Measurements from ENCODE around the gene PLP2.

Gene PLP2

GRCh38 chrX:49165901-49166881 is 5.5 kb upstream of the PLP2 start:
- no peak for TF ChIP-seq FOXP2 (optimal IDR thresholded peaks at IDR 0.05; ENCODE audit: borderline replicate concordance, extremely low read depth, extremely low read length, insufficient read depth)
- TF ChIP-seq REST (IDR thresholded peaks at IDR 0.05; ENCODE audit: insufficient read depth in 1 of 2, low read depth in 2 of 2, low read length in 2 of 2): no peak
- TF ChIP-seq POLR2AphosphoS5 (IDR thresholded peaks at IDR 0.05; ENCODE audit: low read depth, low read length): no peak

GRCh38 chrX:49166914-49167739 is 4.6 kb upstream of the PLP2 start:
- peak; percentile 43; the same call in 1 of the 2 replicates for TF ChIP-seq TAF1 (IDR thresholded peaks at IDR 0.05; ENCODE audit: borderline replicate concordance, insufficient read depth, low read length)
- TF ChIP-seq SIN3A (IDR thresholded peaks at IDR 0.05; ENCODE audit: borderline replicate concordance, insufficient read depth, low read length): no peak
- TF ChIP-seq FOXP2 (optimal IDR thresholded peaks at IDR 0.05; ENCODE audit: borderline replicate concordance, extremely low read depth, extremely low read length, insufficient read depth): peak; percentile 40
- TF ChIP-seq REST (IDR thresholded peaks at IDR 0.05; ENCODE audit: insufficient read depth in 1 of 2, low read depth in 2 of 2, low read length in 2 of 2): no peak
- TF ChIP-seq POLR2AphosphoS5 (IDR thresholded peaks at IDR 0.05; ENCODE audit: low read depth, low read length): no peak

- TF ChIP-seq FOXP2 (optimal IDR thresholded peaks at IDR 0.05; ENCODE audit: borderline replicate concordance, extremely low read depth, extremely low read length, insufficient read depth) (no peak), SIN3A (IDR thresholded peaks at IDR 0.05; ENCODE audit: borderline replicate concordance, insufficient read depth, low read length) (no peak), REST (IDR thresholded peaks at IDR 0.05; ENCODE audit: insufficient read depth in 1 of 2, low read depth in 2 of 2, low read length in 2 of 2) (no peak), POLR2AphosphoS5 (IDR thresholded peaks at IDR 0.05; ENCODE audit: low read depth, low read length) (no peak), TAF1 (IDR thresholded peaks at IDR 0.05; ENCODE audit: borderline replicate concordance, insufficient read depth, low read length) (no peak)
Observed at GRCh38 chrX:49167740-49168108, 4.0 kb upstream of the PLP2 start.

GRCh38 chrX:49172280-49172780 is 632 bp downstream of the PLP2 start:
- TF ChIP-seq FOXP2 (optimal IDR thresholded peaks at IDR 0.05; ENCODE audit: borderline replicate concordance, extremely low read depth, extremely low read length, insufficient read depth) (no peak), POLR2AphosphoS5 (IDR thresholded peaks at IDR 0.05; ENCODE audit: low read depth, low read length) (no peak), SIN3A (IDR thresholded peaks at IDR 0.05; ENCODE audit: borderline replicate concordance, insufficient read depth, low read length) (no peak), REST (IDR thresholded peaks at IDR 0.05; ENCODE audit: insufficient read depth in 1 of 2, low read depth in 2 of 2, low read length in 2 of 2) (no peak), TAF1 (IDR thresholded peaks at IDR 0.05; ENCODE audit: borderline replicate concordance, insufficient read depth, low read length) (no peak)

All from PFSK-1 (cell line).